Fibroblast of lung (primary cell): ENCODE results near the gene OR6C65.

ENCODE experiments used
- CTCF ChIP-seq, 2 donors: IDR thresholded peaks in 1 of 2; conservative IDR thresholded peaks in 1 of 2; 1 replicate in 1 of 2; 2 replicates in 1 of 2; pipeline ENCODE4 v1.5.1; 2011 to 2012; ENCODE audit warnings: low read length in 2 of 2, control low read depth in 1 of 2, inconsistent platforms in 1 of 2, low read depth in 1 of 2, mild to moderate bottlenecking in 1 of 2
- EZH2 ChIP-seq: IDR thresholded peaks from 2 replicates; pipeline ENCODE4 v1.5.1; 2012; ENCODE audit warnings: low read length, control low read depth, mild to moderate bottlenecking; ENCODE audit errors: missing control alignments

DNA sequence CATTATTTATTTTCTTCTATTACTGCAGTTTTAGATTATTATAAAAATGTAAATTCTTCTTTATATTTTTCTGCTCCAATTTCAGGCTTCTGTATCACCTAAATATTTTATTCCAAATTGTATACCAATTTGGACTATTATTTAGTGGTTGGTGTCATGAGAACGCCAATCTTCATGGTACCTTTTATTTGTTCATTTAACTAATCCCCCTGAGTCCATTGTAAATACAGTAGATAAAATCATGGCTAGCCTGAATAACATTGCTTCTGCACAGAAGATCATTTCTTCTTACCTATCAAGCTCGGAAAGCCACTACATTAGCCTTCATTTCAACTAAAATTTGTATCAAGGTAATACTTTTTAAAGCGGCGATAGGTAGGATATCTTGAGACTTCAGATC, 37.7 kb upstream of the OR6C65 start, which contains the start of gene OR6C75:
- no peak for TF ChIP-seq CTCF (conservative IDR thresholded peaks at IDR 0.05 in 1 of 2, IDR thresholded peaks at IDR 0.05 in 1 of 2; ENCODE audit: low read depth in 1 of 2, low read length in 2 of 2)
- no peak for TF ChIP-seq EZH2
